Activated naive CD4-positive, alpha-beta T cell treated with anti-CD3 and anti-CD28 coated beads, Interleukin-2, amount 50 U/mL, for 24 hours (primary cell): ENCODE data around the gene DSTYK.
"Not testable (repeated sequence)": the region's sequence is repeated elsewhere in the genome, so short reads cannot be mapped to it uniquely, and the experiment has no call there.

Source experiments
- H3K27ac Mint-ChIP-seq: one replicate; pipeline ENCODE4 v1.8.0; 2021; ENCODE audit warnings: mild to moderate bottlenecking, mixed read lengths
- H3K27me3 Mint-ChIP-seq: one replicate; pipeline ENCODE4 v1.8.0; 2021; ENCODE audit warnings: mixed read lengths
- H3K36me3 Mint-ChIP-seq: one replicate; pipeline ENCODE4 v1.8.0; 2021; ENCODE audit warnings: mixed read lengths
- H3K4me1 Mint-ChIP-seq: one replicate; pipeline ENCODE4 v1.8.0; 2021; ENCODE audit warnings: mixed read lengths
- H3K4me3 Mint-ChIP-seq: one replicate; pipeline ENCODE4 v1.8.0; 2021; ENCODE audit warnings: mild to moderate bottlenecking, mixed read lengths
- H3K9me3 Mint-ChIP-seq: one replicate; pipeline ENCODE4 v1.8.0; 2021; ENCODE audit warnings: mixed read lengths

Gene DSTYK

DNA sequence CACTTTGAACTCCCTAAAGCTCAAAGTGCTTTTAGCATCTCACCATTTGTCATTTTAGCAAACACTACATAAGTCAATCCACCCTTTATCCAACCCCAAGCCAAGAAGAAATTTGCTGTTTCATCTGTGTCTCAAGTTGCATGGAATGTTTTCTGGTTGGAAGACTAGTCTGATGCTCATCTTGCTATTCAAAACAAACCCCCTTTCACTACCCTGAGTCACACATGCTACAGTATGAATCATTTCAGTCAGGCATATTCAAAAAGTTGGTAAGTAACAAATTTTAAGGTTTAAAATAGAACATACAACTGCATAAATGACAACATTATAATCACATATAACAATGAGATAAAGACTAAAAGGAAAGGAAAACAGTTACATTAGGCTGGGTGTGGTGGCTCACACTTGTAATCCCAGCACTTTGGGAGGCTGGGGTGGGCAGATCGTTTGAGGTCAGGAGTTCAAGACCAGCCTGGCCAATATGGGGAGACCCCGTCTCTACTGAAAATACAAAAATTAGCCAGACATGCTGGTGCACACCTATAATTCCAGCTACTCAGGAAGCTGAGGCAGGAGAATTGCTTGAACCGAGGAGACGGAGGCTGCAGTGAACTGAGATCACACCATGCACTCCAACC, 38.7 kb downstream of the DSTYK start:
- H3K27ac Mint-ChIP-seq = peak overlapping the region; percentile 56
- H3K4me3 Mint-ChIP-seq = peak overlapping the region; percentile 9
- peaks cover 15% of the 10 kb centered on the region for H3K4me1 Mint-ChIP-seq
- H3K27me3 Mint-ChIP-seq = no peaks in the 10 kb centered on the region
- H3K9me3 Mint-ChIP-seq = no peaks in the 10 kb centered on the region
- peaks cover 14% of the 10 kb centered on the region for H3K36me3 Mint-ChIP-seq

- H3K4me3 Mint-ChIP-seq = peak overlapping the region; percentile 62
- no peaks in the 10 kb centered on the region for H3K27me3 Mint-ChIP-seq
- peaks cover 19% of the 10 kb centered on the region for H3K4me1 Mint-ChIP-seq
- no peaks in the 10 kb centered on the region for H3K9me3 Mint-ChIP-seq
- peaks cover 19% of the 10 kb centered on the region for H3K36me3 Mint-ChIP-seq
- H3K27ac Mint-ChIP-seq = peak overlapping the region; percentile 59
Measured at GRCh38 chr1:205171369-205171768, 40.1 kb downstream of the DSTYK start.

DNA sequence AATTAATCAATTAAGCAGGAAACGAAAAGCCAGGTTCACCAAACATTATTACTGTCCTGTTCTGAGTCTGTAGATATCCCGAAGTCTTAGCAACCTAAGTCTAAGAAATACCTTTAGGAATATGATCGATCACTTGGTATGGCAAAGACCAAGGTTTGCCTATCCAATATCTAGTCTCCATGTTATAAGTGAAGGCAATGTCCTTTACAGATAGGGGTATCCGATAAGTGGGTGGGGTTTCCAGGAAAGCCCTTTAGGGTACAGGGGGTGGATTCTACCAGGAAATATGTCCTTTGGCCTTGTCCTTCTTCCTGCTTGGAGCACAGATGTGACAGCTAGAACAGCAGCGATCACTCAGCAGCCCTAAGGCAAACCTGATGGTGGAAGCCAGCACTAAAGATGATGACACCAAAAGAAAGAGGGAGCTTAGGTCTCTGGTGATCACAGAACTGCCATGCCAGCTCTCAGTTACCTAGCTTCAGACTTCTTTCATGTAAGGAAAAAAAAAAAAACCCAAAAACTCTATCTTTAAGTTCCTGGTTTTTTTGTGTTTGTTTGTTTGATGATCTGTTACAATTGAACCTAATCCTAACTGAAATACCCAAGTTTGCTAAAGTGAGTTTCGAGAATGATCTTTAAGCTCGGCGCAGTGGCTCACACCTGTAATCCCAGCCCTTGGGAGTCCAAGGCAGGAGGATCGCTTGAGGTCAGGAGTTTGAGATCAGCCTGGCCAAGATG, 40.8 kb downstream of the DSTYK start:
- Mint-ChIP-seq H3K4me3 (no peak overlapping the region), H3K27ac (no peak overlapping the region), H3K9me3 (no peaks in the 10 kb centered on the region), H3K4me1 (peaks cover 19% of the 10 kb centered on the region), H3K27me3 (no peaks in the 10 kb centered on the region), H3K36me3 (peaks cover 20% of the 10 kb centered on the region)

DNA sequence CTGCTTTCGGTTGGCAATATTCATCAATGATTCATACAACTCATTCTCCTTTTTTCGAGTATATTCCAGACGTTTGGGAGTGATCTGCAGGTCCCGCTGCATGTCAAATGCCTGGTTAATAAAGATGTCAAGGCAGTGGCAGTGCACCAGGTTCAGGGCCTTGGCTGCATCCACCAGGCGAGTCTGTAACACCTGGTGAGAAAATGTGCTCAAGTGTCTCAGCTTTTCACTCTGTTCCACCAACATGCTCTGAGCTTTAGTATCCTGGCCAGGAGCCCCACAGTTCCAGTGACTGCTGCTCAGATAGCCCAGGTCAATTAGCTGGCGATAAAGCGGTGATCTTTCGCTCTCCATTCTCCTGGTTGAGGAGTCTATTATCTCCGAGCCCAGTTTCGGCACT, 42.3 kb downstream of the DSTYK start:
- peaks cover 23% of the 10 kb centered on the region for H3K36me3 Mint-ChIP-seq
- no peaks in the 10 kb centered on the region for H3K27me3 Mint-ChIP-seq
- no peak overlapping the region for H3K27ac Mint-ChIP-seq
- H3K4me1 Mint-ChIP-seq = peaks cover 19% of the 10 kb centered on the region
- H3K9me3 Mint-ChIP-seq = no peaks in the 10 kb centered on the region
- H3K4me3 Mint-ChIP-seq = no peak overlapping the region

DNA sequence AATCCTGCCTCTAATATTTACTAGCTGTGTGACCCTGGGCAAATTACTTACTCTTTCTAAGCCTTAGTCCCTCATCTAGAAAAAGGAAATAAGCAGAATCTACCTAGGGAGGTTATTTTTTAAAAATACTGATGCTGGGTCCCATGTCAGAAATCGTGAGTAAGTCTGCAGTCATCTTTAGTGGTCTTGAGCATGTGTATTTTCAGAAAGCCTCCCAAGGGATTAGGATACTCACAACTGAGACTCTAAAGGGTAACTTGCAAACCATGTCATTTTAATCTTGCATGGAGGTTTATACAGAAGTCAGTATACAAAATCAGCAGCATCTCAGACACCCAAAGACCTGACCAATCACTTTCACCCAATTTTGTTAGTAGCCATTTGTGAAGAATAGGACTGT, 43.2 kb downstream of the DSTYK start:
- peaks cover 19% of the 10 kb centered on the region for H3K4me1 Mint-ChIP-seq
- no peak overlapping the region for H3K4me3 Mint-ChIP-seq
- H3K27ac Mint-ChIP-seq = no peak overlapping the region
- no peaks in the 10 kb centered on the region for H3K9me3 Mint-ChIP-seq
- peaks cover 26% of the 10 kb centered on the region for H3K36me3 Mint-ChIP-seq
- H3K27me3 Mint-ChIP-seq = no peaks in the 10 kb centered on the region

GRCh38 chr1:205162301-205162700, 49.2 kb downstream of the DSTYK start:
- no peak overlapping the region for H3K4me3 Mint-ChIP-seq
- peaks cover 2% of the 10 kb centered on the region for H3K4me1 Mint-ChIP-seq
- no peak overlapping the region for H3K27ac Mint-ChIP-seq
- H3K36me3 Mint-ChIP-seq = peaks cover 45% of the 10 kb centered on the region
- H3K9me3 Mint-ChIP-seq = no peaks in the 10 kb centered on the region
- no peaks in the 10 kb centered on the region for H3K27me3 Mint-ChIP-seq

- Mint-ChIP-seq H3K27me3 (no peaks in the 10 kb centered on the region), H3K4me1 (no peaks in the 10 kb centered on the region), H3K4me3 (no peak overlapping the region), H3K36me3 (peaks cover 54% of the 10 kb centered on the region), H3K27ac (no peak overlapping the region), H3K9me3 (no peaks in the 10 kb centered on the region)
Measured at GRCh38 chr1:205161076-205161475, 50.4 kb downstream of the DSTYK start.

- Mint-ChIP-seq H3K4me1 (no peaks in the 10 kb centered on the region), H3K27me3 (no peaks in the 10 kb centered on the region), H3K9me3 (no peaks in the 10 kb centered on the region), H3K4me3 (no peak overlapping the region), H3K27ac (no peak overlapping the region), H3K36me3 (peaks cover 60% of the 10 kb centered on the region)
Measured at GRCh38 chr1:205158048-205158616, 53.4 kb downstream of the DSTYK start.

- not testable (repeated sequence) for H3K27me3 Mint-ChIP-seq, H3K9me3 Mint-ChIP-seq, H3K27ac Mint-ChIP-seq, H3K4me3 Mint-ChIP-seq, H3K4me1 Mint-ChIP-seq
- H3K36me3 Mint-ChIP-seq = peaks cover 49% of the 10 kb centered on the region
Measured at GRCh38 chr1:205155665-205156377, 55.7 kb downstream of the DSTYK start.

- Mint-ChIP-seq H3K9me3 (no peaks in the 10 kb centered on the region), H3K27ac (no peak overlapping the region), H3K4me1 (no peaks in the 10 kb centered on the region), H3K36me3 (peaks cover 31% of the 10 kb centered on the region), H3K4me3 (no peak overlapping the region), H3K27me3 (no peaks in the 10 kb centered on the region)
Measured at GRCh38 chr1:205152505-205152904, 59.0 kb downstream of the DSTYK start.

- Mint-ChIP-seq H3K27me3 (no peaks in the 10 kb centered on the region), H3K9me3 (no peaks in the 10 kb centered on the region), H3K4me3 (no peak overlapping the region), H3K4me1 (no peaks in the 10 kb centered on the region), H3K36me3 (peaks cover 15% of the 10 kb centered on the region), H3K27ac (peak overlapping the region; percentile 30)
Measured at GRCh38 chr1:205150651-205151428, 60.7 kb downstream of the DSTYK start.

- H3K27me3 Mint-ChIP-seq = no peaks in the 10 kb centered on the region
- no peak overlapping the region for H3K27ac Mint-ChIP-seq
- H3K4me1 Mint-ChIP-seq = no peaks in the 10 kb centered on the region
- H3K36me3 Mint-ChIP-seq = peaks cover 5% of the 10 kb centered on the region
- no peaks in the 10 kb centered on the region for H3K9me3 Mint-ChIP-seq
- H3K4me3 Mint-ChIP-seq = no peak overlapping the region
Measured at GRCh38 chr1:205147191-205147835, 64.2 kb downstream of the DSTYK start.

DNA sequence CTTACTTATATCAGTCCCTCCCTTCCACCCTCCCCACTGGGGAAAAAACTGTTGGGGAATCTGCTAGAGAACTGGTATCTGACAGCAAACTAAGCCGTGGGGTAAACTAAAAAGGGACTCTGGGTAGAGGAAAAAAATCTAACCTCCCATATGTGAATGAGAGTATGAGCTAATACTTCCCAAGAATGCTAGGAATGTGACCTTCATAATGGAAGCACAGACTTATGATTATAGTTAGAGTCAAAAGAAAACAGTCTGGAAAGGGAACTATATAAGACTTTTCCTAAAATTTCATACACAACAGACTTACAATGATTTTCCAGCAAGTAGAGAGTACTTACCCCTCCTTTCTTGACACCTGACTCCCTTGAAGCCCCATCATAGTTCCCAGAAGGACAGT, 66.8 kb downstream of the DSTYK start:
- Mint-ChIP-seq H3K36me3 (peaks cover 3% of the 10 kb centered on the region), H3K4me1 (peaks cover 12% of the 10 kb centered on the region), H3K4me3 (no peak overlapping the region), H3K27ac (no peak overlapping the region), H3K27me3 (no peaks in the 10 kb centered on the region), H3K9me3 (no peaks in the 10 kb centered on the region)

GRCh38 chr1:205144046-205144720, 67.3 kb downstream of the DSTYK start:
- Mint-ChIP-seq H3K4me1 (peaks cover 12% of the 10 kb centered on the region), H3K36me3 (no peaks in the 10 kb centered on the region), H3K27me3 (no peaks in the 10 kb centered on the region), H3K9me3 (no peaks in the 10 kb centered on the region), H3K4me3 (no peak overlapping the region), H3K27ac (no peak overlapping the region)
